Measurements from ENCODE around the gene PFAS. TPM values are rescaled to one million over a fixed set of nuclear protein-coding genes. Genes with fewer than 3 reads are reported as not detected.

The PFAS gene
- total RNA-seq, 1 experiment from 2014 or later, result 246 TPM

DNA sequence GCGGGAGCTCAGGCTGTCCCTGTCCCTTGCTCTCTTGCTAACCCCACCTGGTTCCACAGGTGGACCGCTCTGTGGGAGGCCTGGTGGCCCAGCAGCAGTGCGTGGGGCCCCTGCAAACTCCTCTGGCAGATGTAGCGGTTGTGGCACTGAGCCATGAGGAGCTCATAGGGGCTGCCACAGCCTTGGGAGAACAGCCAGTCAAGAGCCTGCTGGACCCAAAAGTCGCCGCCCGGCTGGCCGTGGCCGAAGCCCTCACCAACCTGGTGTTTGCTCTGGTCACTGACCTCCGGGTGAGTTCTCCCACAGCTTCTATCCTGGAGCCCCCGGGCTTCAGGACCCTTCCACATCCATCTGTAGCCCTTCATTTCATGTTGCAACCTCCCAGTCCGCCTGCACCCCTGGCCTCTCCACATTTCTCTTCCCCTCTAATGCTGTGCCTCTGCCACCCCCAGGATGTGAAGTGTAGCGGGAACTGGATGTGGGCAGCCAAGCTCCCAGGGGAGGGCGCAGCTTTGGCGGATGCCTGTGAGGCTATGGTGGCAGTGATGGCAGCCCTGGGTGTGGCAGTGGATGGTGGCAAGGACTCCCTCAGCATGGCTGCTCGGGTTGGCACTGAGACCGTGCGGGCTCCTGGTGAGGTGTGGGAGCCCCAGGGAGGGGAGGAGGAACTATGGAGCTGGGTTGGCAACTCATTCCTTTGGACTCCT is 15.9 kb downstream of the PFAS start:
- Mint-ChIP-seq H3K27me3 (ENCODE audit: low read depth) (no peaks in the 10 kb centered on the region), H3K4me3 (no peak overlapping the region), H3K4me1 (no peaks in the 10 kb centered on the region), H3K9me3 (0 out of 2 replicates have a peak, but pooled peaks cover 4% of the 10 kb centered on the region), H3K27ac (no peak overlapping the region), H3K36me3 (peaks cover 84% of the 10 kb centered on the region)
- ChIA-PET POLR2A (interaction anchor here (0.9 kb wide), 1 partner anchor 17 kb away, joined by 3 read pairs; the partner anchor contains the start of gene CTC1), CTCF (interaction anchor here (1.0 to 1.3 kb wide), 2 partner anchors 30 to 171 kb away, joined by 3 read pairs; partner anchors contain the start of gene SLC25A35)
- no peak for ATAC-seq
- DNase-seq (ENCODE audit: low spot score), result no peak
- TF ChIP-seq MXD4 (CRISPR knock-in tag; IDR thresholded peaks at IDR 0.05; ENCODE audit: borderline replicate concordance), result no peak
- no peak for TF ChIP-seq NFYB (CRISPR knock-in tag; conservative IDR thresholded peaks at IDR 0.05; ENCODE audit: low read depth)
- TF ChIP-seq, protein P1, sequence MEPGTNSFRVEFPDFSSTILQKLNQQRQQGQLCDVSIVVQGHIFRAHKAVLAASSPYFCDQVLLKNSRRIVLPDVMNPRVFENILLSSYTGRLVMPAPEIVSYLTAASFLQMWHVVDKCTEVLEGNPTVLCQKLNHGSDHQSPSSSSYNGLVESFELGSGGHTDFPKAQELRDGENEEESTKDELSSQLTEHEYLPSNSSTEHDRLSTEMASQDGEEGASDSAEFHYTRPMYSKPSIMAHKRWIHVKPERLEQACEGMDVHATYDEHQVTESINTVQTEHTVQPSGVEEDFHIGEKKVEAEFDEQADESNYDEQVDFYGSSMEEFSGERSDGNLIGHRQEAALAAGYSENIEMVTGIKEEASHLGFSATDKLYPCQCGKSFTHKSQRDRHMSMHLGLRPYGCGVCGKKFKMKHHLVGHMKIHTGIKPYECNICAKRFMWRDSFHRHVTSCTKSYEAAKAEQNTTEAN (CRISPR knock-in tag; IDR thresholded peaks at IDR 0.05), result no peak
- no peak for TF ChIP-seq SMAD3 (CRISPR knock-in tag; IDR thresholded peaks at IDR 0.05; ENCODE audit: borderline replicate concordance)

DNA sequence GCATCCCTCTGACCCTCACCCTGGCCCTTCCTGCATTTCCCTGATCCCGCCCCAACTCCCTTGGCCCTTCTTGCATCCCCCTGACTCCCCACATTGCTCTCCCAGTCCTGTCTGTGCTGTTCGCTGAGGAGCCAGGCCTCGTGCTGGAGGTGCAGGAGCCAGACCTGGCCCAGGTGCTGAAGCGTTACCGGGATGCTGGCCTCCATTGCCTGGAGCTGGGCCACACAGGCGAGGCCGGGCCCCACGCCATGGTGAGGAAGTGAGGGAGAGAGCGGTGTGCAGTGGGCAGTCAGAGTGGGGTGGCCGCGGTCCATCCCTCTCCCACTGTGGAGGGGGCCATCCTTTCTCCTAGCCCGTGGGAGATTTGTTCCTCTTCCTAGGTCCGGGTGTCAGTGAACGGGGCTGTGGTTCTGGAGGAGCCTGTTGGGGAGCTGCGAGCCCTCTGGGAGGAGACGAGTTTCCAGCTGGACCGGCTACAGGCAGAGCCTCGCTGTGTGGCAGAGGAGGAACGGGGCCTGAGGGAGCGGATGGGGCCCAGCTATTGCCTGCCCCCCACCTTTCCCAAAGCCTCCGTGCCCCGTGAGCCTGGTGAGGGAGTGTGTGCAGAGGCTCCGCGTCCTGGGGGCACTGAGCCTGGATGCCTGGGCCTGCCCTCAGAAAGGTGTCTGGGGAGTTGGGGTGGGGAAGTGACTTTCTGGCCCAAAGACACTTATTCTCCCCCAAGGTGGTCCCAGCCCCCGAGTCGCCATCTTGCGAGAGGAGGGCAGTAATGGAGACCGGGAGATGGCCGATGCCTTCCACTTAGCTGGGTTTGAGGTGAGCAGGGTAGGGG is 17.8 kb downstream of the PFAS start:
- no peak overlapping the region for H3K4me3 Mint-ChIP-seq
- H3K4me1 Mint-ChIP-seq, result no peaks in the 10 kb centered on the region
- no peak for ATAC-seq
- no peak for DNase-seq (ENCODE audit: low spot score)
- H3K27me3 Mint-ChIP-seq (ENCODE audit: low read depth), result no peaks in the 10 kb centered on the region
- H3K27ac Mint-ChIP-seq, result peak overlapping the region; percentile 60; the same call in 1 of the 2 replicates
- TF ChIP-seq NR1H2 (CRISPR knock-in tag; IDR thresholded peaks at IDR 0.05) (no peak), MXD4 (CRISPR knock-in tag; IDR thresholded peaks at IDR 0.05; ENCODE audit: borderline replicate concordance) (no peak), SMAD3 (CRISPR knock-in tag; IDR thresholded peaks at IDR 0.05; ENCODE audit: borderline replicate concordance) (no peak), CREB1 (CRISPR knock-in tag; IDR thresholded peaks at IDR 0.05) (no peak), ETV6 (CRISPR knock-in tag; IDR thresholded peaks at IDR 0.05) (no peak)
- TF ChIP-seq, protein P2, sequence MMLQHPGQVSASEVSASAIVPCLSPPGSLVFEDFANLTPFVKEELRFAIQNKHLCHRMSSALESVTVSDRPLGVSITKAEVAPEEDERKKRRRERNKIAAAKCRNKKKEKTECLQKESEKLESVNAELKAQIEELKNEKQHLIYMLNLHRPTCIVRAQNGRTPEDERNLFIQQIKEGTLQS (CRISPR knock-in tag; conservative IDR thresholded peaks at IDR 0.05), result no peak
- TF ChIP-seq, protein P3, sequence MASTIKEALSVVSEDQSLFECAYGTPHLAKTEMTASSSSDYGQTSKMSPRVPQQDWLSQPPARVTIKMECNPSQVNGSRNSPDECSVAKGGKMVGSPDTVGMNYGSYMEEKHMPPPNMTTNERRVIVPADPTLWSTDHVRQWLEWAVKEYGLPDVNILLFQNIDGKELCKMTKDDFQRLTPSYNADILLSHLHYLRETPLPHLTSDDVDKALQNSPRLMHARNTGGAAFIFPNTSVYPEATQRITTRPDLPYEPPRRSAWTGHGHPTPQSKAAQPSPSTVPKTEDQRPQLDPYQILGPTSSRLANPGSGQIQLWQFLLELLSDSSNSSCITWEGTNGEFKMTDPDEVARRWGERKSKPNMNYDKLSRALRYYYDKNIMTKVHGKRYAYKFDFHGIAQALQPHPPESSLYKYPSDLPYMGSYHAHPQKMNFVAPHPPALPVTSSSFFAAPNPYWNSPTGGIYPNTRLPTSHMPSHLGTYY (CRISPR knock-in tag; IDR thresholded peaks at IDR 0.05), result no peak
- TF ChIP-seq, protein P1 (CRISPR knock-in tag; IDR thresholded peaks at IDR 0.05), result no peak
- TF ChIP-seq, protein P4, sequence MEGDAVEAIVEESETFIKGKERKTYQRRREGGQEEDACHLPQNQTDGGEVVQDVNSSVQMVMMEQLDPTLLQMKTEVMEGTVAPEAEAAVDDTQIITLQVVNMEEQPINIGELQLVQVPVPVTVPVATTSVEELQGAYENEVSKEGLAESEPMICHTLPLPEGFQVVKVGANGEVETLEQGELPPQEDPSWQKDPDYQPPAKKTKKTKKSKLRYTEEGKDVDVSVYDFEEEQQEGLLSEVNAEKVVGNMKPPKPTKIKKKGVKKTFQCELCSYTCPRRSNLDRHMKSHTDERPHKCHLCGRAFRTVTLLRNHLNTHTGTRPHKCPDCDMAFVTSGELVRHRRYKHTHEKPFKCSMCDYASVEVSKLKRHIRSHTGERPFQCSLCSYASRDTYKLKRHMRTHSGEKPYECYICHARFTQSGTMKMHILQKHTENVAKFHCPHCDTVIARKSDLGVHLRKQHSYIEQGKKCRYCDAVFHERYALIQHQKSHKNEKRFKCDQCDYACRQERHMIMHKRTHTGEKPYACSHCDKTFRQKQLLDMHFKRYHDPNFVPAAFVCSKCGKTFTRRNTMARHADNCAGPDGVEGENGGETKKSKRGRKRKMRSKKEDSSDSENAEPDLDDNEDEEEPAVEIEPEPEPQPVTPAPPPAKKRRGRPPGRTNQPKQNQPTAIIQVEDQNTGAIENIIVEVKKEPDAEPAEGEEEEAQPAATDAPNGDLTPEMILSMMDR (IDR thresholded peaks at IDR 0.05), result no peak
- TF ChIP-seq, protein P5, sequence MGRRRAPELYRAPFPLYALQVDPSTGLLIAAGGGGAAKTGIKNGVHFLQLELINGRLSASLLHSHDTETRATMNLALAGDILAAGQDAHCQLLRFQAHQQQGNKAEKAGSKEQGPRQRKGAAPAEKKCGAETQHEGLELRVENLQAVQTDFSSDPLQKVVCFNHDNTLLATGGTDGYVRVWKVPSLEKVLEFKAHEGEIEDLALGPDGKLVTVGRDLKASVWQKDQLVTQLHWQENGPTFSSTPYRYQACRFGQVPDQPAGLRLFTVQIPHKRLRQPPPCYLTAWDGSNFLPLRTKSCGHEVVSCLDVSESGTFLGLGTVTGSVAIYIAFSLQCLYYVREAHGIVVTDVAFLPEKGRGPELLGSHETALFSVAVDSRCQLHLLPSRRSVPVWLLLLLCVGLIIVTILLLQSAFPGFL (CRISPR knock-in tag; IDR thresholded peaks at IDR 0.05; ENCODE audit: borderline replicate concordance), result no peak
- no peaks in the 10 kb centered on the region for H3K9me3 Mint-ChIP-seq
- POLR2A ChIA-PET, result no interaction called here
- CTCF ChIA-PET, result interaction anchor here (0.6 to 0.9 kb wide), 2 partner anchors 11 to 161 kb away, joined by 3 to 4 read pairs; no protein-coding TSS in a partner anchor
- peaks cover 82% of the 10 kb centered on the region for H3K36me3 Mint-ChIP-seq

Measured in WTC11 (cell line).